ENCODE measurements around the gene RALBP1.

Gene RALBP1

GRCh38 chr18:9454061-9454703, 21.1 kb upstream of the RALBP1 start:
- Histone ChIP-seq H3K4me2 (ENCODE audit: low read depth, low read length, poor library complexity, severe bottlenecking) (no peak overlapping the region), H3K9me2 (replicated peaks; ENCODE audit: low read depth, low read length) (no peaks in the 10 kb centered on the region), H3K9me3 (ENCODE audit: insufficient read depth, low read depth, low read length) (peaks cover 11% of the 10 kb centered on the region; the same call in 1 of the 2 replicates), H3K4me3 (ENCODE audit: low read length, poor library complexity, severe bottlenecking) (no peak overlapping the region), H3K27me3 (ENCODE audit: insufficient read depth, low read length, poor library complexity, severe bottlenecking) (no peaks in the 10 kb centered on the region), H3K9ac (ENCODE audit: low read depth, low read length, poor library complexity, severe bottlenecking) (no peak overlapping the region), H3K79me2 (ENCODE audit: insufficient read depth, low read length) (no peaks in the 10 kb centered on the region), H2AFZ (ENCODE audit: low read length) (0 out of 2 replicates have a peak overlapping the region, but pooled peaks have one; percentile 36), H3K4me1 (ENCODE audit: insufficient read depth, low read length, poor library complexity, severe bottlenecking) (no peaks in the 10 kb centered on the region), H3K36me3 (ENCODE audit: insufficient read depth, low read length) (no peaks in the 10 kb centered on the region), H3F3A (ENCODE audit: low read depth) (no peaks in the 10 kb centered on the region), H4K20me1 (ENCODE audit: insufficient read depth, low read length, poor library complexity, severe bottlenecking) (no peaks in the 10 kb centered on the region)
- TF ChIP-seq EZH2phosphoT487 (IDR thresholded peaks at IDR 0.05; ENCODE audit: borderline replicate concordance), result no peak
- TF ChIP-seq CTCF (conservative IDR thresholded peaks at IDR 0.05; ENCODE audit: low read length), result no peak

GRCh38 chr18:9455718-9456511, 19.4 kb upstream of the RALBP1 start:
- H4K20me1 ChIP-seq (ENCODE audit: insufficient read depth, low read length, poor library complexity, severe bottlenecking), result no peaks in the 10 kb centered on the region
- H3K9ac ChIP-seq (ENCODE audit: low read depth, low read length, poor library complexity, severe bottlenecking), result no peak overlapping the region
- H3K9me2 ChIP-seq (replicated peaks; ENCODE audit: low read depth, low read length), result no peaks in the 10 kb centered on the region
- H3K9me3 ChIP-seq (ENCODE audit: insufficient read depth, low read depth, low read length), result peaks cover 11% of the 10 kb centered on the region; the same call in 1 of the 2 replicates
- TF ChIP-seq EZH2phosphoT487 (IDR thresholded peaks at IDR 0.05; ENCODE audit: borderline replicate concordance), result no peak
- no peak for TF ChIP-seq CTCF (conservative IDR thresholded peaks at IDR 0.05; ENCODE audit: low read length)
- H3K79me2 ChIP-seq (ENCODE audit: insufficient read depth, low read length), result no peaks in the 10 kb centered on the region
- no peaks in the 10 kb centered on the region for H3K27me3 ChIP-seq (ENCODE audit: insufficient read depth, low read length, poor library complexity, severe bottlenecking)
- H3K4me1 ChIP-seq (ENCODE audit: insufficient read depth, low read length, poor library complexity, severe bottlenecking), result no peaks in the 10 kb centered on the region
- no peak overlapping the region for H2AFZ ChIP-seq (ENCODE audit: low read length)
- no peak overlapping the region for H3K4me3 ChIP-seq (ENCODE audit: low read length, poor library complexity, severe bottlenecking)
- no peak overlapping the region for H3K4me2 ChIP-seq (ENCODE audit: low read depth, low read length, poor library complexity, severe bottlenecking)
- H3K36me3 ChIP-seq (ENCODE audit: insufficient read depth, low read length), result no peaks in the 10 kb centered on the region
- H3F3A ChIP-seq (ENCODE audit: low read depth), result no peaks in the 10 kb centered on the region

DNA sequence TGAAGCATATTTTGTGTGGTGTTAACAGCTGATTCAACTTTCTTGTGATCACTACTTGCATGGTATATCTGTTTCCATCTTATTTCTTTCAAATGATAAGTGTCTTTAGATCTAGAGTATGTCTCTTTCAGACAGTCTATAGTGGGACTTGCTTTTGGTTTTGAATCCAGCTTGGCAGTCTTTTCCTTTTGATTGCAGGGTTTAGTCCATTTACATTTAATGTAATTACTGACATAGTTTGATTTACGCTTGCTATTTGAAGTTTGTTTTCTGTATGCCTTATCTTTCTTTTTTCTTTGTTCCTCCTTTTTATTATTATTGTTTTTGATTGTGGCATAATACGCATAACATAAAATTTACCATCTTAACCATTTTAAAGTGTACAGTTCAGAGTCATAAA, 9.2 kb upstream of the RALBP1 start:
- Histone ChIP-seq H3K4me3 (ENCODE audit: low read length, poor library complexity, severe bottlenecking) (no peak overlapping the region), H3K27me3 (ENCODE audit: insufficient read depth, low read length, poor library complexity, severe bottlenecking) (no peaks in the 10 kb centered on the region), H3K36me3 (ENCODE audit: insufficient read depth, low read length) (no peaks in the 10 kb centered on the region), H3K9me2 (replicated peaks; ENCODE audit: low read depth, low read length) (no peaks in the 10 kb centered on the region), H3K79me2 (ENCODE audit: insufficient read depth, low read length) (no peaks in the 10 kb centered on the region), H3K4me1 (ENCODE audit: insufficient read depth, low read length, poor library complexity, severe bottlenecking) (no peaks in the 10 kb centered on the region), H4K20me1 (ENCODE audit: insufficient read depth, low read length, poor library complexity, severe bottlenecking) (no peaks in the 10 kb centered on the region), H2AFZ (ENCODE audit: low read length) (no peak overlapping the region), H3K9me3 (ENCODE audit: insufficient read depth, low read depth, low read length) (peaks cover 7% of the 10 kb centered on the region; the same call in 1 of the 2 replicates), H3F3A (ENCODE audit: low read depth) (no peaks in the 10 kb centered on the region), H3K9ac (ENCODE audit: low read depth, low read length, poor library complexity, severe bottlenecking) (no peak overlapping the region), H3K4me2 (ENCODE audit: low read depth, low read length, poor library complexity, severe bottlenecking) (no peak overlapping the region)
- no peak for TF ChIP-seq EZH2phosphoT487 (IDR thresholded peaks at IDR 0.05; ENCODE audit: borderline replicate concordance)
- TF ChIP-seq CTCF (conservative IDR thresholded peaks at IDR 0.05; ENCODE audit: low read length), result no peak

Data from Loucy (cell line).